Fibroblast of pulmonary artery (primary cell): ENCODE results near the gene C16orf90.
A peak's percentile ranks its signal among the peaks of the same experiment; 100 is the strongest.

Experiments
- DNase-seq: peaks from one replicate; pipeline ENCODE4 v3.0.0-alpha.2; 2010; ENCODE audit warnings: low read depth
- H3K4me3 ChIP-seq: replicated peaks from 2 replicates; pipeline ENCODE4 v1.5.1; 2011; ENCODE audit warnings: low read depth, mild to moderate bottlenecking, control low read depth, low read length, moderate library complexity
- TF ChIP-seq, protein P1 (sequence below): IDR thresholded peaks from 2 replicates; pipeline ENCODE4 v1.5.1; 2011; ENCODE audit warnings: mild to moderate bottlenecking, control low read depth, low read length, inconsistent platforms; ENCODE audit errors: missing control alignments

Gene C16orf90

GRCh38 chr16:3465911-3466584, 29.2 kb downstream of the C16orf90 start:
- H3K4me3 ChIP-seq: no peak overlapping the region
- no peak for DNase-seq
- TF ChIP-seq, protein P1, sequence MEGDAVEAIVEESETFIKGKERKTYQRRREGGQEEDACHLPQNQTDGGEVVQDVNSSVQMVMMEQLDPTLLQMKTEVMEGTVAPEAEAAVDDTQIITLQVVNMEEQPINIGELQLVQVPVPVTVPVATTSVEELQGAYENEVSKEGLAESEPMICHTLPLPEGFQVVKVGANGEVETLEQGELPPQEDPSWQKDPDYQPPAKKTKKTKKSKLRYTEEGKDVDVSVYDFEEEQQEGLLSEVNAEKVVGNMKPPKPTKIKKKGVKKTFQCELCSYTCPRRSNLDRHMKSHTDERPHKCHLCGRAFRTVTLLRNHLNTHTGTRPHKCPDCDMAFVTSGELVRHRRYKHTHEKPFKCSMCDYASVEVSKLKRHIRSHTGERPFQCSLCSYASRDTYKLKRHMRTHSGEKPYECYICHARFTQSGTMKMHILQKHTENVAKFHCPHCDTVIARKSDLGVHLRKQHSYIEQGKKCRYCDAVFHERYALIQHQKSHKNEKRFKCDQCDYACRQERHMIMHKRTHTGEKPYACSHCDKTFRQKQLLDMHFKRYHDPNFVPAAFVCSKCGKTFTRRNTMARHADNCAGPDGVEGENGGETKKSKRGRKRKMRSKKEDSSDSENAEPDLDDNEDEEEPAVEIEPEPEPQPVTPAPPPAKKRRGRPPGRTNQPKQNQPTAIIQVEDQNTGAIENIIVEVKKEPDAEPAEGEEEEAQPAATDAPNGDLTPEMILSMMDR: no peak

- H3K4me3 ChIP-seq: no peak overlapping the region
- TF ChIP-seq, protein P1: no peak
These were observed 30.0 kb downstream of the C16orf90 start for GRCh38 chr16:3465301-3465700.

GRCh38 chr16:3461151-3461550, 34.1 kb downstream of the C16orf90 start:
- no peak overlapping the region for H3K4me3 ChIP-seq
- no peak for DNase-seq
- TF ChIP-seq, protein P1: no peak

More at GRCh38 chr16:3465301-3465700, 30.0 kb downstream of the C16orf90 start:
- no peak for DNase-seq

DNA sequence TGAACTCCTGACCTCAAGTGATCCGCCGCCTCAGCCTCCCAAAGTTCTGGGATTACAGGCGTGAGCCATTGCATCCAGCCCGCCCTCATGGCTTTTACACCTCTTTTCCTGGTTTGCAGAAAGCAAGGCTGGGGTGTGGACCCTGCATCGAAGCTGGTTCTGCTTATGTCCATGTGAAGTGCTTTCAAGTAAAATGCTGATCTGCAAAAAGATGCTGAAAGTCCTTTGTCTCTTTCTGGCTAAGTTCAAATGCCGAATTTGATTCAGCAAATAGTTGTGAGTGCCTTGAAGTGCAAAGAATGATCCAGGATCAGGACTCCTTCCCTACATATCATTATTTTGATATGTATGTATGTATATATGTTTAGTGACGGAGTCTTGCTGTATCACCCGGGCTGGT, 34.7 kb downstream of the C16orf90 start:
- no peak for DNase-seq
- TF ChIP-seq, protein P1: no peak
- H3K4me3 ChIP-seq: no peak overlapping the region

GRCh38 chr16:3460121-3460520, 35.2 kb downstream of the C16orf90 start:
- H3K4me3 ChIP-seq: peak overlapping the region; percentile 89
- DNase-seq: no peak
- TF ChIP-seq, protein P1: no peak

DNA sequence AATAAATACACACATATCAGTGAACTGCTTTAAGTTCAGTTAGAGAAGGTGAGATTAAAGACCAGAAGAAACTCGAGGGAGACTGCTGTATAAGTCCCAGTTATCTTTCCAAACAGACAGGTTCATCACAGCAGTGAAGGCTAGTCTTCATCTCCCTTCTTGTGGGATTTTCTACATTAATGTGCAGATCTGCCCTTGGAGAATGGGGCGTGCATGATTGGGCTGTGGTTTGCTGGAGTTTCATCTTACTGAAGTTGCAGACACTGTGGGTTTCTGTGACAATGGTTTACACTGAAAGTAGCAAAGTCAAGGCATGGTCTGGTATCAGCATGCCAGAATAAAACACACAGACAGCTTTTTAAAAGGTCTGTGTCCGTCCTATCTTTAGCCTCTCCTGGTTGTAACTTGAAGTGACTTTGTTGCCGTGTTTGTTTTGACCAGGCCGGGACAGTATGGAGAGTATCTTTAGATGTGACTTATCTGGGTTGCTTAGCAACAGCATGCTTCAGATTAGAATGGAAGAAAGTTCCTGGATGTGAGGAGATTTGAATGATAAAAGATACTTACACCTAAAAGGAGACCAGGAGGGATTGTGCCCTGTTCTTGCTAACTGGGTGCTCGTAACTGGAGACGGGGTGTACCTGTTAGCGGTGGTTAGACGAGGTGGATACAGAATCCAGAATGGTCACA, 35.7 kb downstream of the C16orf90 start:
- peak overlapping the region; percentile 89 for H3K4me3 ChIP-seq
- TF ChIP-seq, protein P1: no peak
- no peak for DNase-seq

- peak overlapping the region; percentile 89 for H3K4me3 ChIP-seq
- TF ChIP-seq, protein P1: no peak
- DNase-seq: no peak
These were observed 36.4 kb downstream of the C16orf90 start for GRCh38 chr16:3458852-3459361.
